Neuronal stem cell (in vitro differentiated cells): Measurements from ENCODE around the gene PDGFD.
A peak's percentile ranks its signal among the peaks of the same experiment; 100 is the strongest.

Experiments
- DNase-seq: peaks from one replicate; pipeline ENCODE4 v3.0.0-alpha.2; 2013; ENCODE audit warnings: low spot score
- H2AFZ ChIP-seq: one replicate; pipeline ENCODE4 v1.6.1; 2013; ENCODE audit warnings: mild to moderate bottlenecking, low read length, inconsistent platforms
- H2AK5ac ChIP-seq: 2 replicates; pipeline ENCODE4 v1.6.1; 2013; ENCODE audit warnings: low read depth, mild to moderate bottlenecking, inconsistent platforms, low read length, moderate library complexity, mixed read lengths
- H2BK120ac ChIP-seq: 2 replicates; pipeline ENCODE4 v1.6.1; 2013; ENCODE audit warnings: low read depth, mild to moderate bottlenecking, inconsistent platforms, low read length, moderate library complexity, mixed read lengths
- H2BK12ac ChIP-seq: one replicate; pipeline ENCODE4 v1.6.1; 2013; ENCODE audit warnings: low read length, inconsistent platforms
- H2BK15ac ChIP-seq: 2 replicates; pipeline ENCODE4 v1.6.1; 2013; ENCODE audit warnings: mild to moderate bottlenecking, low read length, inconsistent platforms, mixed read lengths
- H2BK5ac ChIP-seq: one replicate; pipeline ENCODE4 v1.6.1; 2013; ENCODE audit warnings: inconsistent platforms, mild to moderate bottlenecking, low read length, moderate library complexity
- H3K14ac ChIP-seq: one replicate; pipeline ENCODE4 v1.6.1; 2013; ENCODE audit warnings: low read length, inconsistent platforms
- H3K18ac ChIP-seq: 2 replicates; pipeline ENCODE4 v1.6.1; 2013; ENCODE audit warnings: low read length, inconsistent platforms
- H3K23ac ChIP-seq: 2 replicates; pipeline ENCODE4 v1.6.1; 2013; ENCODE audit warnings: low read depth, mild to moderate bottlenecking, mixed read lengths, low read length, inconsistent platforms; ENCODE audit not compliant: poor library complexity
- H3K27ac ChIP-seq: replicated peaks from 3 replicates; pipeline ENCODE4 v1.5.1; 2013; ENCODE audit warnings: low read length, inconsistent platforms
- H3K27me3 ChIP-seq, 3 experiments: 2 replicates each; pipeline ENCODE4 v1.6.1; 2013; ENCODE audit warnings: low read length in 3 of 3, mild to moderate bottlenecking in 2 of 3, inconsistent platforms in 1 of 3, low read depth in 1 of 3, mixed read lengths in 1 of 3, moderate library complexity in 1 of 3; ENCODE audit not compliant: control insufficient read depth in 3 of 3, insufficient read depth in 3 of 3
- H3K36me3 ChIP-seq, 2 donors: replicated peaks in 1 of 2; 2 replicates each; pipeline ENCODE4 v1.6.1; 2013; ENCODE audit warnings: low read length in 2 of 2; ENCODE audit not compliant: control insufficient read depth in 2 of 2, insufficient read depth in 2 of 2
- H3K4ac ChIP-seq: 2 replicates; pipeline ENCODE4 v1.6.1; 2013; ENCODE audit warnings: inconsistent platforms, mild to moderate bottlenecking, low read length, moderate library complexity
- H3K4me1 ChIP-seq, 2 donors: 1 replicate in 1 of 2; 2 replicates in 1 of 2; pipeline ENCODE4 v1.6.1; 2013; ENCODE audit warnings: low read length in 2 of 2, low read depth in 1 of 2; ENCODE audit not compliant: control insufficient read depth in 2 of 2, insufficient read depth in 1 of 2
- H3K4me2 ChIP-seq: one replicate; pipeline ENCODE4 v1.6.1; 2013; ENCODE audit warnings: mild to moderate bottlenecking, low read length, inconsistent platforms; ENCODE audit not compliant: insufficient read depth, poor library complexity, severe bottlenecking
- H3K4me3 ChIP-seq, 2 donors: 2 replicates each; pipeline ENCODE4 v1.5.1; 2013; ENCODE audit warnings: low read length in 2 of 2, mild to moderate bottlenecking in 2 of 2, inconsistent platforms in 1 of 2, moderate library complexity in 1 of 2
- H3K79me1 ChIP-seq: one replicate; pipeline ENCODE4 v1.6.1; 2013; ENCODE audit warnings: low read depth, mild to moderate bottlenecking, inconsistent platforms, low read length, moderate library complexity
- H3K9ac ChIP-seq: one replicate; pipeline ENCODE4 v1.6.1; 2013; ENCODE audit warnings: mild to moderate bottlenecking, low read depth, low read length, inconsistent platforms; ENCODE audit not compliant: poor library complexity
- H3K9me3 ChIP-seq, 2 donors: replicated peaks in 1 of 2; 2 replicates each; pipeline versions ENCODE3 to v1.6.1; 2013; ENCODE audit warnings: low read length in 2 of 2, mild to moderate bottlenecking in 2 of 2, inconsistent platforms in 1 of 2, low read depth in 1 of 2, mixed read lengths in 1 of 2, moderate library complexity in 1 of 2; ENCODE audit not compliant: control insufficient read depth in 2 of 2, insufficient read depth in 1 of 2
- H4K8ac ChIP-seq: one replicate; pipeline ENCODE4 v1.6.1; 2013; ENCODE audit warnings: low read depth, mild to moderate bottlenecking, inconsistent platforms, low read length, moderate library complexity
- H4K91ac ChIP-seq: one replicate; pipeline ENCODE4 v1.6.1; 2013; ENCODE audit warnings: low read length, low read depth, mild to moderate bottlenecking, inconsistent platforms; ENCODE audit not compliant: poor library complexity
- WGBS, 2 donors: extraction: QIAGEN DNeasy Blood & Tissue Kit; methylation state at CpG; one replicate each; pipeline ENCODE4 v1.1.7; 2013; ENCODE audit warnings: missing lambda C conversion rate in 2 of 2, mixed read lengths in 1 of 2; ENCODE audit not compliant: insufficient read length in 2 of 2, insufficient replicate concordance in 1 of 2; ENCODE audit errors: extremely low coverage in 2 of 2; 5-methylcytosine and 5-hydroxymethylcytosine counted together

The PDGFD gene

GRCh38 chr11:104043142-104043541 is 120.8 kb downstream of the PDGFD start:
- no peaks in the 10 kb centered on the region for H3K79me1 ChIP-seq
- no peak overlapping the region for H4K91ac ChIP-seq
- H2BK120ac ChIP-seq: no peak overlapping the region
- H2BK5ac ChIP-seq: no peak overlapping the region
- no peak overlapping the region for H4K8ac ChIP-seq
- no peak overlapping the region for H3K9ac ChIP-seq
- no peaks in the 10 kb centered on the region for H3K27me3 ChIP-seq
- no peak overlapping the region for H3K4me3 ChIP-seq
- H3K18ac ChIP-seq: no peak overlapping the region
- H3K23ac ChIP-seq: no peak overlapping the region
- no peaks in the 10 kb centered on the region for H3K36me3 ChIP-seq
- no peak overlapping the region for H3K4ac ChIP-seq
- H3K9me3 ChIP-seq: no peaks in the 10 kb centered on the region
- peak overlapping the region; percentile 48 for H2AFZ ChIP-seq
- peaks cover 3 to 6% of the 10 kb centered on the region in 2 donors for H3K4me1 ChIP-seq
- no peak overlapping the region for H2BK15ac ChIP-seq
- no CpG with 5 or more reads among the region's 4 CpGs for WGBS, 2 donors
- no peak for DNase-seq
- no peak overlapping the region for H2BK12ac ChIP-seq
- no peak overlapping the region for H3K4me2 ChIP-seq
- H2AK5ac ChIP-seq: no peak overlapping the region
- H3K27ac ChIP-seq: no peak overlapping the region
- H3K14ac ChIP-seq: no peak overlapping the region

DNA sequence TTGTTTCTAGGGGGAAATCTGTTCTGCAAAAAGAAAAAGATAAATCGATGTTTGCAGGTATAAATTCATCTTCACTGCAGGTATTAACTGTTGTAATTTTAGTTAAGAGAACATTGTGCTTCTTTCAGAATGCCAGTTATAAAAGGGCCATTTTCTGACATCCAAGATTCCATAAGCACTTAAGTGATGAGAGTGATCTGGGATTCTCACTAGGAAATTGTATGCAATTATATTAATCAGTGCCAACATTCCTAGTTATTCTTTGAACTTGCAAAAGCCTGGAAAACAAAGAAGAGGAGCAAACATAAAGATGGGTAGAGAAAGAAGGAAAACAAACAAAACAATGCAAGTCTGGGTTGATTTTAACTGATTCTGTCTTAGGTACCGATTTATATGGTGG is 122.2 kb downstream of the PDGFD start:
- DNase-seq: no peak
- H3K4me3 ChIP-seq: no peak overlapping the region
- no peak overlapping the region for H2BK120ac ChIP-seq
- H3K9me3 ChIP-seq: no peaks in the 10 kb centered on the region
- no peak overlapping the region for H2BK15ac ChIP-seq
- no peak overlapping the region for H4K8ac ChIP-seq
- H3K4me2 ChIP-seq: no peak overlapping the region
- H4K91ac ChIP-seq: no peak overlapping the region
- no peak overlapping the region for H2AFZ ChIP-seq
- no peak overlapping the region for H3K18ac ChIP-seq
- H3K27me3 ChIP-seq: no peaks in the 10 kb centered on the region
- no peaks in the 10 kb centered on the region for H3K79me1 ChIP-seq
- peaks cover 3 to 6% of the 10 kb centered on the region in 2 donors for H3K4me1 ChIP-seq
- H3K9ac ChIP-seq: no peak overlapping the region
- H3K4ac ChIP-seq: no peak overlapping the region
- no peak overlapping the region for H3K27ac ChIP-seq
- no peak overlapping the region for H3K14ac ChIP-seq
- no peak overlapping the region for H2BK12ac ChIP-seq
- H2BK5ac ChIP-seq: no peak overlapping the region
- no CpG with 5 or more reads among the region's 2 CpGs for WGBS, 2 donors
- H3K23ac ChIP-seq: no peak overlapping the region
- no peak overlapping the region for H2AK5ac ChIP-seq
- H3K36me3 ChIP-seq: no peaks in the 10 kb centered on the region

- Histone ChIP-seq H4K8ac (no peak overlapping the region), H2BK12ac (no peak overlapping the region), H3K18ac (peak overlapping the region; percentile 15), H3K9me3 (no peaks in the 10 kb centered on the region), H2BK120ac (no peak overlapping the region), H2BK5ac (no peak overlapping the region), H3K36me3 (no peaks in the 10 kb centered on the region), H2AK5ac (no peak overlapping the region), H3K23ac (no peak overlapping the region), H3K14ac (no peak overlapping the region), H3K4me2 (no peak overlapping the region), H2AFZ (no peak overlapping the region), H2BK15ac (no peak overlapping the region), H3K9ac (no peak overlapping the region), H3K27me3 (no peaks in the 10 kb centered on the region), H3K27ac (no peak overlapping the region), H3K79me1 (no peaks in the 10 kb centered on the region), H3K4me1 (no peaks in the 10 kb centered on the region), H4K91ac (no peak overlapping the region), H3K4me3 (no peak overlapping the region), H3K4ac (no peak overlapping the region)
- DNase-seq: no peak
- WGBS, 2 donors: no CpG with 5 or more reads among the region's 21 CpGs
Measured at GRCh38 chr11:104036995-104037394, 127.0 kb downstream of the PDGFD start.

DNA sequence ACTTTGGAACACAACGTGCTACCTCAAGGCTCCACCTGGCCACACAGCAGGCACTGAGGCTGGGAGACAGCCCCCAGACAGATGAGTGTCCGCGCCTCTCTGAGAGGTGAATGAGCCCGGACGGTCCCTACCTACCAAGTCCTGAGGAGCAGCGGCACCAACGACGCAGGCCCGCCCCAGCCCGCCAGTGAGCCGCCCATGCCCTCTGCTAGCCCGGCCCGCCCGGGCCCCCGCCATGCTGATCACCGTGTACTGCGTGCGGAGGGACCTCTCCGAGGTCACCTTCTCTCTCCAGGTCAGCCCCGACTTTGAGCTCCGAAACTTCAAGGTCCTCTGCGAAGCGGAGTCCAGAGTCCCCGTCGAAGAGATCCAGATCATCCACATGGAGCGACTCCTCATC is 127.4 kb downstream of the PDGFD start, which contains the start of gene DDI1:
TSS of gene DDI1 (plus strand) at position 53 of the 400 bp plus-strand sequence. CDS start at position 236, 183 bp downstream.
- Histone ChIP-seq H3K4ac (no peak within 1 kb of the TSS), H3K4me1 (no peaks in the 10 kb centered on the region), H2BK15ac (no peak within 1 kb of the TSS), H3K14ac (no peak within 1 kb of the TSS), H3K9ac (no peak within 1 kb of the TSS), H3K36me3 (no peaks in the 10 kb centered on the region), H2BK120ac (no peak within 1 kb of the TSS), H3K4me2 (no peak within 1 kb of the TSS), H3K9me3 (no peaks in the 10 kb centered on the region), H4K8ac (no peak within 1 kb of the TSS), H3K27ac (no peak within 1 kb of the TSS), H3K18ac (peak within 1 kb of the TSS; percentile 15), H2AFZ (no peak within 1 kb of the TSS), H3K4me3 (no peak within 1 kb of the TSS), H4K91ac (no peak within 1 kb of the TSS), H2AK5ac (no peak within 1 kb of the TSS), H3K27me3 (no peaks in the 10 kb centered on the region), H3K23ac (no peak within 1 kb of the TSS), H3K79me1 (no peaks in the 10 kb centered on the region), H2BK5ac (no peak within 1 kb of the TSS), H2BK12ac (no peak within 1 kb of the TSS)
- WGBS, 2 donors: no CpG with 5 or more reads among the region's 26 CpGs
- DNase-seq: no peak
